ENCODE measurements around the gene FAM168B.
A peak's percentile ranks its signal among the peaks of the same experiment; 100 is the strongest.
"Not testable (repeated sequence)": the region's sequence is repeated elsewhere in the genome, so short reads cannot be mapped to it uniquely, and the experiment has no call there.

FAM168B gene

DNA sequence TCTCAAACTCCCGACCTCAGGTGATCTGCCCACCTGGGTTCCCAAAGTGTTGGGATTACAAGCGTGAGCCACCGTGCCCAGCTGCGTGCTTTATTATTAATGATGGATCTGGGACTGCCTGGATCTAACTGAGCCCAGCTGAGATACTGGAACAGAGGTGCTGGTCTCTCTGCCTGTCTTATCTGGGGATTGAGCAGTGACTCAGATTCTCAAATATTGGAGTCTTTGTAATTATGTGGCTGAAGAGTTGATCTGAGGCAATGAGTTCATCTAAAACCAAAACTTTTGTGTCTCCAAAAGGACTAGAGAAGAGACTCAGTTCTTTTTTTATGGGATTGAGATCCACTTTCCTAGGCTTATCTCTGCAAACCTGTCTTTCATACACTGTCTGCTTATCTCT is 28.2 kb upstream of the FAM168B start:
- in situ Hi-C loops (cut with HindIII; ENCODE audit: low pct_ligation_motif_present, low sequenced_read_pairs) = no loop called here
- no peak overlapping the region for H3K4me3 ChIP-seq (ENCODE audit: low read depth, low read length)
- no peaks in the 10 kb centered on the region for H3K27me3 ChIP-seq (replicated peaks)
- no peak for TF ChIP-seq CTCF (IDR thresholded peaks at IDR 0.05; ENCODE audit: low read depth, low read length, missing control alignments)
- no peak overlapping the region for H3K27ac ChIP-seq
- peak; percentile 35 for DNase-seq
- H3K36me3 ChIP-seq (replicated peaks) = peaks cover 10% of the 10 kb centered on the region

DNA sequence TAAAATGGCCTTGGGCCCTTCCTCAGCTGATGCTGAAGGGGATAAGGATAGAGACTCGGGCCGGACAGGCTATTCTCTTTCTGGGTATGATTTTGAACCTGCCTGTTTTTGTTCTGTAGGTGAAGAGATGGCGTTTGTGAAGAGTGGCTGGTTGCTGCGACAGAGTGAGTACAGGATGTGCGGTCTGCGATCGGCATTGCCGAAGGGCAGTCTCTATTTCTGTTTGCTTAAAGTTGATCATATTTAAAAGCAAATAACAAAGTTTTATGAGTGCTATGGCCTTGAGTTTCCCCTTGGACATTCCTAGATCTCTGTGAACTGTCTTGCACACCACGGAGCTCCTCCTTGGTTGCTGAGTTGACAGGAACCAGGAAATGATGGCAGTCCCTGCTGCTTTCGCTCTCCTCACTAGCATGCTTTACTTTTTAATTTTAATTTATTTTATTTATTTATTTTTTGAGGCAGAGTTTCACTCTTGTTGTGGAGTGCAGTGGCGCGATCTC is 27.6 kb upstream of the FAM168B start:
- in situ Hi-C loops (cut with HindIII; ENCODE audit: low pct_ligation_motif_present, low sequenced_read_pairs) = no loop called here
- Histone ChIP-seq H3K4me3 (ENCODE audit: low read depth, low read length) (no peak overlapping the region), H3K27ac (no peak overlapping the region), H3K27me3 (replicated peaks) (no peaks in the 10 kb centered on the region), H3K36me3 (replicated peaks) (peaks cover 8% of the 10 kb centered on the region)
- no peak for TF ChIP-seq CTCF (IDR thresholded peaks at IDR 0.05; ENCODE audit: low read depth, low read length, missing control alignments)
- DNase-seq = no peak

DNA sequence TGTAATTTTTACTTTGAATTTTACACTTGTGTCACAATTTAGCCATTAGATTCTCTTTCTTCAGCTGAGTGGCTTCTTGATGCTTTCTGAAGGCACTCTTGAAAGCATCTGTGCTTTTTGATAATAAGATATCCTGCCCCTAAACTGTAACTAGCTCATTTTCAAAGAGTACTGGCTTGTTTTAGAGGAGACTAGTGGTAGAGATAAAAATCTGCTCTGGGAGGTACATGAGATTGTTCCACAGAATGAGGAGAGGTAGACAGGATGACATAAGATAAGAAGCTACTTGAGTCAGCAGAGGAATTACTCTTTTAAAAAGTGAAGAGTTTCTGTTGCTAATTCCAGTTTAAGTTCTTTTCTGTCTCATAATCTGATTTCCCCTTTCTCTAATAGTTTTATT is 22.5 kb upstream of the FAM168B start:
- no peak for DNase-seq
- Histone ChIP-seq H3K27me3 (replicated peaks) (no peaks in the 10 kb centered on the region), H3K36me3 (replicated peaks) (peaks cover 3% of the 10 kb centered on the region), H3K27ac (no peak overlapping the region), H3K4me3 (ENCODE audit: low read depth, low read length) (no peak overlapping the region)
- in situ Hi-C loops (cut with HindIII; ENCODE audit: low pct_ligation_motif_present, low sequenced_read_pairs) = no loop called here
- TF ChIP-seq CTCF (IDR thresholded peaks at IDR 0.05; ENCODE audit: low read depth, low read length, missing control alignments) = no peak

- H3K4me3 ChIP-seq (ENCODE audit: low read depth, low read length); H3K27me3 ChIP-seq (replicated peaks); H3K27ac ChIP-seq; in situ Hi-C loops (cut with HindIII; ENCODE audit: low pct_ligation_motif_present, low sequenced_read_pairs); DNase-seq; H3K36me3 ChIP-seq (replicated peaks): not testable (repeated sequence)
These were observed 21.7 kb upstream of the FAM168B start for GRCh38 chr2:131114950-131115349.

- TF ChIP-seq CTCF (IDR thresholded peaks at IDR 0.05; ENCODE audit: low read depth, low read length, missing control alignments) = no peak
- H3K27me3 ChIP-seq (replicated peaks) = no peaks in the 10 kb centered on the region
- H3K27ac ChIP-seq = no peak overlapping the region
- DNase-seq = no peak
- peaks cover 3% of the 10 kb centered on the region for H3K36me3 ChIP-seq (replicated peaks)
- no peak overlapping the region for H3K4me3 ChIP-seq (ENCODE audit: low read depth, low read length)
- in situ Hi-C loops (cut with HindIII; ENCODE audit: low pct_ligation_motif_present, low sequenced_read_pairs) = no loop called here
These were observed 20.4 kb upstream of the FAM168B start for GRCh38 chr2:131113566-131114227.

DNA sequence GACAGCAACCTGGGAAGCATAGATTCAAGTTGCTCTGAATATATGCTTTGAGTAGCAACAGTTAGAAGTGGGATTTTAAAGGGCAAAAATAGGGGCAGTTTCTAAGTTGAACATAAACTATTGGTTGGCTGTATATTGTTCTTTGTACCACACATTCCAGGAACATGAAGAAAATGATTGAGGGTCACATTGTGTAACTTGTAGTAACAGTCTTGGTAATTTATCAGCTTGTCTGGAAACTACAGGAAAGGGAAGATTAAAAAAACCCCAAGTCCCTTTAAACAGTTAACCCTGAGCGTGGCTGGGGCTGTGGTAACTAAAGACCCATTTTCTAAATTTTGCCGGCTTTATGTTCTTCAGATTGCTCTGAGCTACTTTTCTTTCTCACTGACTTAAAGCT is 19.3 kb upstream of the FAM168B start:
- Histone ChIP-seq H3K36me3 (replicated peaks) (peaks cover 3% of the 10 kb centered on the region), H3K27me3 (replicated peaks) (no peaks in the 10 kb centered on the region), H3K4me3 (ENCODE audit: low read depth, low read length) (no peak overlapping the region), H3K27ac (no peak overlapping the region)
- no peak for DNase-seq
- TF ChIP-seq CTCF (IDR thresholded peaks at IDR 0.05; ENCODE audit: low read depth, low read length, missing control alignments) = no peak
- in situ Hi-C loops (cut with HindIII; ENCODE audit: low pct_ligation_motif_present, low sequenced_read_pairs) = no loop called here
